Activated CD4-positive, alpha-beta T cell treated with anti-CD3 and anti-CD28 coated beads, Interleukin-2, amount 50 U/mL, for 24 hours (primary cell): Measurements from ENCODE around the gene STAT2.
"Not testable (repeated sequence)": the region's sequence is repeated elsewhere in the genome, so short reads cannot be mapped to it uniquely, and the experiment has no call there.

Source experiments
- DNase-seq, 2 donors: peaks; one replicate each; pipeline ENCODE4 v3.0.0-alpha.2; 2020; ENCODE audit warnings: low read depth in 1 of 2, low spot score in 1 of 2

The STAT2 gene

GRCh38 chr12:56359851-56360767 lies at the start of gene STAT2:
Gene STAT2, minus strand, starts transcription at chr12:56360107. Its CDS starts 3,536 bp downstream, at chr12:56356571.
- peak; percentile 96 to 98 for DNase-seq

GRCh38 chr12:56408799-56409417 lies 49.0 kb upstream of the STAT2 start:
- no peak for DNase-seq

GRCh38 chr12:56404227-56404626 lies 44.3 kb upstream of the STAT2 start:
- not testable (repeated sequence) for DNase-seq

GRCh38 chr12:56401612-56402011 lies 41.7 kb upstream of the STAT2 start:
- not testable (repeated sequence) for DNase-seq

- not testable (repeated sequence) for DNase-seq
Measured at GRCh38 chr12:56401125-56401524, 41.2 kb upstream of the STAT2 start.

- DNase-seq: not testable (repeated sequence)
Measured at GRCh38 chr12:56399466-56399865, 39.6 kb upstream of the STAT2 start.

GRCh38 chr12:56398324-56398723 lies 38.4 kb upstream of the STAT2 start:
- no peak for DNase-seq

- no peak for DNase-seq
Measured at GRCh38 chr12:56392331-56392730, 32.4 kb upstream of the STAT2 start.

GRCh38 chr12:56391721-56392120 lies 31.8 kb upstream of the STAT2 start:
- DNase-seq: no peak

- no peak for DNase-seq
Measured at GRCh38 chr12:56389412-56389811, 29.5 kb upstream of the STAT2 start.

GRCh38 chr12:56387152-56387736 lies 27.3 kb upstream of the STAT2 start:
- DNase-seq: no peak

GRCh38 chr12:56385873-56386272 lies 26.0 kb upstream of the STAT2 start:
- DNase-seq: no peak

- DNase-seq: no peak
Measured at GRCh38 chr12:56382611-56383010, 22.7 kb upstream of the STAT2 start.

GRCh38 chr12:56377989-56378316 lies 18.0 kb upstream of the STAT2 start:
- DNase-seq: no peak

- no peak for DNase-seq
Measured at GRCh38 chr12:56377310-56377988, 17.5 kb upstream of the STAT2 start.

- no peak for DNase-seq
Measured at GRCh38 chr12:56375598-56376434, 15.9 kb upstream of the STAT2 start.

GRCh38 chr12:56374726-56375597 lies 15.1 kb upstream of the STAT2 start:
- DNase-seq: no peak

GRCh38 chr12:56373515-56373914 lies 13.6 kb upstream of the STAT2 start:
- no peak for DNase-seq

GRCh38 chr12:56366948-56367347 lies 7.0 kb upstream of the STAT2 start:
- no peak for DNase-seq
